LNCaP clone FGC (cell line): ENCODE measurements around the gene ADGRE2.

Source experiments
- DNase-seq: peaks from one replicate; pipeline ENCODE4 v3.0.0-alpha.2; 2011; ENCODE audit warnings: low read depth
- H3K4me3 ChIP-seq: 2 replicates; pipeline ENCODE4 v1.5.1; 2011; ENCODE audit warnings: mild to moderate bottlenecking, low read depth, low read length, control low read depth
- TF ChIP-seq, protein P1 (sequence below): IDR thresholded peaks from 2 replicates; pipeline ENCODE4 v1.5.1; 2012; ENCODE audit warnings: mild to moderate bottlenecking; ENCODE audit not compliant: control insufficient read depth, insufficient read depth; ENCODE audit errors: extremely low read depth

ADGRE2 gene

DNA sequence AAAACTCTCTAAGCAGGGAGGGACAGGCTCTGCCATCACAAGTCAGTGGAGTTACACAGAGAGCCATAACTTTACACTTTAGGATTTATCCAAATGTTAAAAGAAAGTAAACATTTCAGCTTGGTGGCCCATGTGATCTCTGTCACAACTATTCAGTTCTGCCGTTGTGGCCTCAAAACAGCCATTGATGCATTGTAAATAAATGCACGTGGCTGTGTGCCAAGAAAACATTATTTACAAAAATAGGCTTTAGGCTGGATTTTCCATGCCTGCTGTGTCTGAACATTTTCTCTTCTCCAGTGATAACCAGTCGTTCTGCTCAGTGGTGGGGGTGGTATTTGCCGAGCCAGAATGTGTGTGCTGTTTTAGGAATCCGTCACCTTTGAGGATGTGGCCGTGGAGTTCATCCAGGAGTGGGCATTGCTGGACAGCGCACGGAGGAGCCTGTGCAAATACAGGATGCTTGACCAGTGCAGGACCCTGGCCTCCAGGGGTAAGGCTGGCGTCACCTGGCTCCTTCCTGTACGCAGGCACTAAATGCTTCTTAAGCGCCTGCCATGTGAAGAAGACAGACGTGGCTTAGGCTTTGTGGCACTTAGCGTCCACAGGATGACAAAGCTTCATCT is 83.6 kb downstream of the ADGRE2 start:
- no peak overlapping the region for H3K4me3 ChIP-seq
- no peak for DNase-seq
- TF ChIP-seq, protein P1, sequence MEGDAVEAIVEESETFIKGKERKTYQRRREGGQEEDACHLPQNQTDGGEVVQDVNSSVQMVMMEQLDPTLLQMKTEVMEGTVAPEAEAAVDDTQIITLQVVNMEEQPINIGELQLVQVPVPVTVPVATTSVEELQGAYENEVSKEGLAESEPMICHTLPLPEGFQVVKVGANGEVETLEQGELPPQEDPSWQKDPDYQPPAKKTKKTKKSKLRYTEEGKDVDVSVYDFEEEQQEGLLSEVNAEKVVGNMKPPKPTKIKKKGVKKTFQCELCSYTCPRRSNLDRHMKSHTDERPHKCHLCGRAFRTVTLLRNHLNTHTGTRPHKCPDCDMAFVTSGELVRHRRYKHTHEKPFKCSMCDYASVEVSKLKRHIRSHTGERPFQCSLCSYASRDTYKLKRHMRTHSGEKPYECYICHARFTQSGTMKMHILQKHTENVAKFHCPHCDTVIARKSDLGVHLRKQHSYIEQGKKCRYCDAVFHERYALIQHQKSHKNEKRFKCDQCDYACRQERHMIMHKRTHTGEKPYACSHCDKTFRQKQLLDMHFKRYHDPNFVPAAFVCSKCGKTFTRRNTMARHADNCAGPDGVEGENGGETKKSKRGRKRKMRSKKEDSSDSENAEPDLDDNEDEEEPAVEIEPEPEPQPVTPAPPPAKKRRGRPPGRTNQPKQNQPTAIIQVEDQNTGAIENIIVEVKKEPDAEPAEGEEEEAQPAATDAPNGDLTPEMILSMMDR: no peak

DNA sequence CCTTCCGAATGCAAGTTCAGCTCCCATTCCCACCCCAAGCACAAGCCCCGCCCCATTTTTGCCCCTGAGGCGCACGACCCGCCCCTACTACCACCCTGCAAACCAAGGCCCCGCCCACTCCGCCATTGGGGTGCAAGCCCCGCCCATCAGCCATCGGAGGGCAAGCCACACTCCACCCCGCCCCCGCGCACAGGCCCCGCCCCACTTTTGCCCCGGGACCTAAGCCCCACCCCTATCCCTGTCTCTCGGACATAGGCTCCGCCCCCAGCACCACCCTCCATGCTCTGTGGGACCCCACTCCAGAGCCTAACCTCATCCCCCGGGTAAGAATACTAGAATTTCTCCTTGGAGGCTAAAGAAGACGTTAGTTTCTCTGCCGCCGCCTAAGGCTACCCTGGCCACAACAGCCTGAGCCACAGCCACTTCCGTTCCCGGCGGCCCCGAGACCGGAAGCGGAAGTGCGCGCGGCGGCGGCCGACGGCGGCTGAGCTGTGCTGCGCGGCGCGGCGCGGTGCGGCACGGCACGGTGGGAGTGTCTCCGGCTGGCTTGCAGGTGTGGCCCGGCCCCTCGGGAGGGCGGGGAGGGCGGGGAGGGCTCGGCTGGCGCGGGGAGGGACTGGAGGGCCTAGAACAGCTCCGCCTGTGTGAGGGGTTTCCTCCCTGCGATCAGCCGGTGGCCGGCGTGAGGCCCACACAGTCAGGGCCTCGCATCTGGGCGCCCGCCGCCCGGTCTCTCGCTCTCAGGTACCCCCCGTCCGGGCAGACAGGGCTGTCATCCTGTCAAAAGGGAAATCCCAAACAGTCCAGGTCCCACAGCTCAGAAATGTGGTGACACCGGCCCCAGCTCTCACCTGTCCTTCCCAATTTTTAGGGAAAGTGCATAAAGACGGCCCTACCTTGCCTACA is 88.5 kb downstream of the ADGRE2 start, which contains the start of gene ZNF333:
ZNF333 (plus strand) TSS at position 451 of the 906 bp plus-strand sequence. CDS start 3,444 bp downstream, outside the sequence.
- DNase-seq: peak; percentile 50
- TF ChIP-seq, protein P1: no peak
- H3K4me3 ChIP-seq: peak within 1 kb of the TSS; percentile 91

DNA sequence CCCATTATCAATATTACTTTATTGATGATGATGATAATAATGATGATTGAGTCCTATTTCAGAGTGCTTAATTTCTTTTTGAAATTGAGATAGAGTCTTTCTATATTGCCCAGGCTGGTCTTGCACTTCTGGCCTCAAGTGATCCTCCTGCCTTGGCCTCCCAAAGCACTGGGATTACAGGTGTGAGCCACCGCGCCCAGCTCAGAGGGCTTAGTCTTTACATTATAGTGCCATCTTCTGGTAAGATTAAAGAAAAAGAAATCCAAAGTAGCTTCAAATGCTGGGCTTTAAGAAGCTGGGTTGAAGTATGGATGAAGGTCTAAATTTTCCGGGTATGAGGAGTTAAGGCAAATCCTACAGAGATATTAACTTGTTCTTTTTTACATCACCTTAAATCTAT is 91.9 kb downstream of the ADGRE2 start:
- no peak overlapping the region for H3K4me3 ChIP-seq
- no peak for DNase-seq
- TF ChIP-seq, protein P1: peak; percentile 21; the same call in 1 of the 2 replicates

DNA sequence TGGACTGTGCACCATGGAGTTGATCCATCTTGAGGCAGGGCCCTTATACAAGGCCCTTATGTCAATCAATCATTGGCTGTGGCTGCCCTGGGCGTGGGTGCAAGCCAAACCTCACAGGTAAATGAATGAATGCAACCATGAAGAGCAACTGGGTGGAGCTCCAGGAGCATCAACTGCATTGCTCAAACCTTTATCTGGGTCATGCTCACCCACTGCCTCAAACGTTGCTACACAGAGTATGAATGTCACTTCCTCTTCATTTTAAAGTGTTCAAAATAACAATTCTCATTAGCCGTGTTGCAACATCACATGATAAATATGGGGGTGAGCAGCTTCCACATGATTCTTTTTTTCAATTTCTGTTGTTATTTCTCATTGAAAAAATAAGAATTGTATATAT is 94.9 kb downstream of the ADGRE2 start:
- TF ChIP-seq, protein P1: no peak
- H3K4me3 ChIP-seq: no peak overlapping the region
- no peak for DNase-seq
